ENCODE measurements around the gene FCN3.
A peak's percentile ranks its signal among the peaks of the same experiment; 100 is the strongest.

FCN3 gene

DNA sequence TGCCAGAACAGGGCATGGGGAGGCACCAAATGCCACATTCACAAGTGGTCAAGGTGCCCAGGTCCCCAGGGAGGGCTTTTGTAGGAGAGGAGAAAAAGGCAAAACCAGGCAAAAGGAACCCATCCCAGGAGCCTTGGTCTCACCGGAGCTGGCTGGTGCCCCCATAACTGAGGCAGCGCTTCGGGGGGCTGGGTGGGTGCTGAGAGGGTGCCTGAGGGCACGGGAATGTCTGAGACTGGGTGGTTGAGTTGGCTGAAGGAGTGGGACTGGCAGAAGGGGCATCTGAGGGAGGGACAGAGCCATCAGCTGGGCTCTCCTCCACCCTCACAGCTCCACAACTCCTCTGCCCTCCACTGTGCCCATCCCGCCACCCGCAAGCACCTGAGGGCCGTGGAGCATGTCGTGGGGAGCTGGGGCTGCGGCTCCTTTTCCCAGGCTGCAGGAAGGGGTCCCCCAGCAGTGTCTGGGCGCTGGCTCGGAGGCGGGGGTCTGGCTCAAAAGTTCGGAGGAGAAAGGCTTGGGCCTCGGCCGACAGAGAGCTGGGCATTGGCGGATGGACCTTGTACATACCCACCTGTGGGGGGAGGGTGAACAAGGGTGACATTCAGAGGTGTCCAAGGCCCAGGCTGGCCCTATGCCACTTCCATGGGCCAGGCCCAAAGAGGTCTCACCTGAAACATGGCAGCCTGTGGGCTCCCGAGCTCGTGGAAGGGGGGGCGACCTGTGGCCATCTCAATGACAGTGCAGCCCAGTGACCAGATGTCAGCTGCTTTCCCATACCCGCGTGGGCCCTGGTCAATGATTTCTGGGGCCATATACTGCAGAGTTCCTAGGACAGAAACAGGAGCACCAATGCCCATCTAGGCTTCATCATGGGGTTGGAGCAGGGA is 16.3 kb downstream of the FCN3 start:
- no peak for DNase-seq

GRCh38 chr1:27357281-27358037 is 17.2 kb downstream of the FCN3 start:
- DNase-seq, result peak in 10 of 14 donors; percentile 10 to 65 (median 30)

DNA sequence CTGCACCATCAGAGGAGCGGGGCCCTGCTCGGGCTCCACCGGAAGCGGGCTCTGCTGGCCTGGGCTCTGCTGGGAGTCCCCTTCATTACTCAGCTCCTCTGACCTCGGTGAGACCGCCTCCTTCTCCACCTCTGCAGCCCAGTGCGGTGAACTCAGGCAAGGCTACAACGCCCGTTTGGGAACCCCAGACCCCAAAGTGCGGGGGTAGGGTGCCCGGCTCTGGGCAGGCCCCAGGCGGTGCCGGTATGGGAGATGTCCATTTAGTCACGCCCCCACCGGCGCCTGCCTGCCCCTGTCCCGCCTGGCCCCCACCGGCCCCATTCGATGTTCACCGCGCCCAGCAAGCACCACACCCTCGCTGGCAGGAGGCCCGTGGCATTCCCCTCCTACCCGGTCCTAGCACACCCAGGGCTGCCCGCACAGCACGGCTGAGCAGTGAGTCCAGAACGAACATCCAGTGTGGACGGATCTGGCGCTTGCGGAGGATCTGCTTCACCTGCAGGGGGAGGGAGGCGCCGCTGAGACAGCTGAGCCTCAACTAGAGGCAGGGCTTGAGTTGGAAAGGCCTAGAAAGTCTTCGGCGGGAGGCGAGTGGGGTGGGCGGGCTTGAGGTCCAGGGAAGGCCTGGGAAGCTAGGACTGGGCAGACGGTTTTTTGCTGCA is 17.9 kb downstream of the FCN3 start:
- DNase-seq, result no peak

DNA sequence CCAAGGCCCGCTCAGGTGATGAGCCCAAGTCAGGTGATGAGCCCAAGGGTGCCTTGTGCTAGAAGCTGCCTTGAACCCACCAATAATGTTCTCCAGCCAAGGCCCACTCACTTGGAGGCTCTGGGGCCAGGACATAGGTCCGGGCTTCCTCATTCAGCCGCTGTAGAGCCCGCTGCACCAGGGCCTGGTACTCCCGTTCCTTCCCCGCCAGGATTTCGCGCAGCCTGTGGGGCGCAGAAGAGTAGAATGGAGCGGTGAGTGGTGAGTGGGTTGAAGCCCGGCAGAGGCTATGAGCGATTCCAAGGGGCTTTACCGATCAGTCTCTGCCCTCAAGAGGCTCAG is 18.4 kb downstream of the FCN3 start:
- no peak for DNase-seq

DNA sequence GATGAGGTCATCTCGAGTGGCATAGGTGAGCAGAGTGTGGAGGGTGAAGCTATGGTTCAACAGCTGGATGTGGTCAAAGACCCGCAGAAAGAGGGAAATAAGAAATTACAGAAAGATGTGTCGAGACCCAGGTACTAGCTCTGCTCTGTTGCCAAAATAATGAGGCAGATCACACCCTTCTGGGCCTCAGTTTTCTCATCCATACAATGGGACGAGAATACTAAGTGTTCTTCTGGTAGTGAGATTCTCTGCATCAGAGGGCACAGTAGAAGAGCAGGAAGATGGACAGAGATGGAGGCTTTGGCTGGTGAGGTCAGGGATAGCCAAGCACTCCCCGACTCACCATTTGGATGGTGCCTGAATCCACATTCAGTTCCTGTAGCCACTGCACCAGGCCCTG is 18.9 kb downstream of the FCN3 start:
- DNase-seq, result no peak

GRCh38 chr1:27353629-27354028 is 21.0 kb downstream of the FCN3 start:
- no peak for DNase-seq

GRCh38 chr1:27353166-27353565 is 21.5 kb downstream of the FCN3 start:
- no peak for DNase-seq

GRCh38 chr1:27351541-27352107 is 23.0 kb downstream of the FCN3 start:
- no peak for DNase-seq

DNA sequence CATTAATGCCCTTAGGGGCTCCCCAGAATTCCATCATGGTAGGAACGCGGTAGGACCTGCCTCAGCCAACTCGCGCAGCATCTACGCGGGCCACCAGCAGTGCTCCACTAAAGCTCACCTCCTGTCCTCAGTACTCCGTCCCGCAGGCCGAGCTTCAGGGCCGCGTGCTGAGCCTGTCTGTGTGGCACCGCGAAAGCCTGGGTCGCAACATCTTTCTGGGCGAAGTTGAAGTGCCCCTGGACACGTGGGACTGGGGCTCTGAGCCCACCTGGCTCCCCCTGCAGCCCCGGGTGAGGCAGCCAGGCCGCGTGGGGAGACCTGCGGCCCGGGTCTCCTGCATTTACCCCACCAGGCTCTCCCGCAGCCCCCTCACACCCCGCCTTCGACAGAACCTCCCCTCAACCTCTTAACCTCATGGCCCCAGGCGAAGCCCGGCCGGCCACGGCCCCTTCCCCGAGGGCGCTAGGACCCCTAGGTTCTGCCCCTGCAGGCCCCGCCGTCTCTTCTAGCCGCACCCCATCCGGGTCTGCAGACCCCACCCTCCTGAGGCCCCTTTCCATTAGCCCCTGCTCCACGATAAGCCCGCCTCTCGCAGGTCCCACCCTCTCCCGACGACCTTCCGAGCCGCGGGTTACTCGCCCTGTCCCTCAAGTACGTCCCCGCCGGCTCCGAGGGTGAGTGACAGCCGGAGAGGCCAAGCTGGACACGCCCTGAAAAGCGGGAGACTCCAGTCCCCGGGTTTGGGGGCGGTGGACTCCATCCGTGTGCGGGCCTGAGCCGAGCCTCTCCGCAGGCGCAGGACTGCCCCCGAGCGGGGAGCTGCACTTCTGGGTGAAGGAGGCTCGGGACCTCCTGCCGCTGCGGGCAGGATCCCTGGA is 23.7 kb downstream of the FCN3 start:
- peak in 1 of 14 donors; percentile 19 for DNase-seq

GRCh38 chr1:27349784-27350662 is 24.6 kb downstream of the FCN3 start:
- peak in 2 of 14 donors; percentile 17 to 73 for DNase-seq

DNA sequence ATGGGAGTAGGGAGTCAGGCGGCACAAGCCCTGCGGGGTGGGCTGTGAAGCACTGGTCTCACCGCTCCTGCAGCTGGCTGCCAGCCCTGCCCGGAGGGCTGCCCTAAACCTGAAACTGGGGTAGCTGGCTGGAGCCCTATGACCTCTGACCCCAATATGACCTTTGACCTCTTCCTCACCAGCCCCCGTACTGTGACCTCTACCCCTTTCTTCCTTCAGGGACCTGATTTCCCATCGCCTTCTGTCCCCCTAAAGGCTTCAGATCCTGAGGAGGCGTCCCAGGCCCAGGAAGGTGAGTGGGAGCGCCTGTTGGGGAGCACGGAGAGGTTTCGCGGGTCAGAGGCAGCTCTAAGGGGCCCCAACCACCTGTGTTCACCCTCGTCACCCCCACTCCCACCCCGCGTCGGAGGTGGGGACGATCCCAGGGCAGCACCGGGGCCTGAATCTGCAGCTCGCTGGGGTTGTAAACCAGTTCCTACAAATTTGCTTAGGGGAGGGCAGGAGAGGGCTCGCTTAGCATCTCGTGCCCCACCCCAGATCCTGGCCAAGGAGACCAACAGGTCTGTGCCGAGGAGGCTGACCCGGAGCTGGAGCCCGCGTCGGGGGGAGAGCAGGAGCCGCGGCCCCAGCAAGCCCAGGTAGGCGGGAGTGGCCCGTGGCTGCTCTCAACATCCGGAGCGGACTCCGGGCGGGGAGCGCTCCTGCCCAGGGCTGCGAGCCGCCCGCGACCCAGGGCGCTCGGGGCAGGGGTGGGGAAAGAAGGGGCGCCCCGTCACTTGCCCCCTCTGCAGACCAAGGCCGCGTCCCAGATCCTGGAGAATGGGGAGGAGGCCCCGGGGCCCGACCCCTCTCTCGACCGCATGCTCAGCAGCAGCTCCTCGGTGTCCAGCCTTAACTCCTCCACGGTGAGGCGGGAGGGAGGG is 25.5 kb downstream of the FCN3 start:
- peak in 1 of 14 donors; percentile 73 for DNase-seq

DNA sequence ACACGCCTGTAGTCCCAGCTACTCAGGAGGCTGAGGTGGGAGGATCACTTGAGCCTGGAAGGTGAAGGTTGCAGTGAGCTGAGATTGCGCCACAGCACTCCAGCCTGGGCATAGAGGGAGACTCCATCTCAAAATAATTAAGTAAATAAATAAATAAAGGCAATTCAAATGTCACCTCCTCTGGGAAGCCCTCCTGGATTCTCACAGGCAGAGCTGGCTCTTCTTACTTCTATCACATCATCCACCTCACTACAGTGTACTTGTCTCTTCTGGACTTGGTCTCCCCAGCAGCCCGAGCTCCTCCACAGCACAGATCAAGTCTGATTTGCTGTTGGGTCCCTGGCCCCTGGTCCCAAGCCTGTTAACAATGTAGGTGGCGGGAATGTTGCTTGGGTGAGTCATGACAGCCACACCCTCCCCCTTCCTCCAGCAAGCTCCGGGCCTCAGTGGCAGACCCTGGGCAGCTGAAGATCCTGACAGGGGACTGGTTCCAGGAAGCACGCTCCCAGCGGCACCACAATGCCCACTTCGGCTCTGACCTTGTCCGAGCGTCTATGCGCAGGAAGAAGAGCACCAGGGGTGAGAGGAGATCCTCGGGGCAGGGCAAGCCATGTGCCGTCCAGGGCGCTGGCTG is 27.5 kb downstream of the FCN3 start:
- no peak for DNase-seq

GRCh38 chr1:27346357-27346756 is 28.3 kb downstream of the FCN3 start:
- DNase-seq, result no peak

DNA sequence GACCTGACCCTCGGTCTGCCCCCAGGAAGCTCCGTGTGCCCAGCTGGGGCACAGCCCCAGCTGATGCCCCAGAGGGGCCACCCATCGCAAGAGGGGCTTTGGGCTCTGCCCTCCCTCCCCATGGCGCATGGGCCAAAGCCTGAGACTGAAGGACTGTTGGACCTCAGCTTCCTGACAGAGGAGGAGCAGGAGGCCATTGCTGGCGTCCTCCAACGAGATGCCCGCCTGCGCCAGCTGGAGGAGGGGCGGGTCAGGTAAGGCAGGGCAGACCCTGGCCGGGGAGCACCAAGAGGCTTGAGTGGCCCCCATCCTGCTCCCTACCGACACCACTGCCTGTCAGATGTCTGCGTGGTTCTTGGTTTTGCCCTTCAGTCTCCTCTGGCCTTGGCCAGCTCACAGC is 29.4 kb downstream of the FCN3 start:
- no peak for DNase-seq

- DNase-seq, result peak in 1 of 14 donors; percentile 51
Measured at GRCh38 chr1:27343639-27344025, 31.0 kb downstream of the FCN3 start.

- DNase-seq, result peak in 1 of 14 donors; percentile 62
Measured at GRCh38 chr1:27342778-27343638, 31.6 kb downstream of the FCN3 start.

DNA sequence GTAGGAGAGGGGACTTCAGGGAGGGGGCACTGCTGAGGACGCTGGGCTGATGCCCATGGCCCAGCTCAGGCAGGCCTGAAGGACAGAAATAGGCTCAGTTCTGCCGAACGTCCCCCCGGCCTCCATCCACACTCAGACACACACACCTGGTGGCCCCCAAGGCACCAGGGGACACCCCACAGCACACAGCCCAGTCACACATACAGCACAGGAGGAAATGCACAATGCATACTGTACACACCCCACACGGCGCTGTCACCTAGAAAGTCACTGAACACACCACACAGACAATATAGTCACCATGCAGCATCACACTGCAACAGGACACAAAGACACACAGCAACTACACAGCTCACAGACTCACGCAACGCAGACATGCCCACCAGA is 32.2 kb downstream of the FCN3 start:
- DNase-seq, result peak in 1 of 14 donors; percentile 47

All from C1 segment of cervical spinal cord (tissue), 14 donors.